Measurements from ENCODE around the gene PAX8.

DNA sequence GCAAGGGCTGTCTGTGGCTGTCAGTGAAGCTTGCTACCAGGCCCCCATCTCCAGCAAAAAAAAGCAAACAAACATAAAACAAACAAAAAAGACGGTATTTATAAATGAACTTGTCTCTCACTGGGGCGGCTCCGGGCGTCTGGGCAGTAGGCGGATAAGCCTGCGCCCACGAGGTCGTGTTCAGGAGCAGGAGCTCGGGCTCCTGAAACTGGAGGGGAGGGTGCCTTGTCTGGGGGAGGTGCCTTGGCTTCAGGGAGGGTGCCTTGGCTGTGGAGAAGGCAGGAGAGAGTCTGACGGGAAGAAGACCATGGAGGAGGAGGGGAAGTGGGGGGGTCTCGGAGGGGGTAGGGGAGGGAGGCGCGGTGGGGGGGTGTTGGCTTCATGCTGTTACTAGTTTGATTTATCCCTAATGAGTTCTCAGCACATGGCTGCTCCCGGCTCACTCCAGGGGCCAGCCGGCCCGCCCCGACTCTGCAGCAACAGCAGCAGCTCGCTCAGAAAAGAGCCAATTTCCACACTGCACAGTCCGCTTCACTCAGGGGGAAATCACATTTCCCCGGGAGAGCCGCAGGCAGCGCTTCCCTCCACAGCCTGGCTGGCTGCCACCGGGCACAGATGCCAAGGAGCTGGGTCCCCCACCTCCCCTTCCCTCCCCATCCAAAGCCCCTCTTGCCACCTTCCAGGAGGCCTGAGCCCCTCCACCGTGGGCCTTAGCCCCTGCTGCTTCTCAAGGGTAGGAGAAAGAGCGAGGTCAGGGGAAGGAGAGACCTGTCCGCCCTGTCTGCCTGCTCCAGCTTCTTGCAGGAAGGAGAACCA lies 66.3 kb downstream of the PAX8 start:
- TF ChIP-seq, protein P1, sequence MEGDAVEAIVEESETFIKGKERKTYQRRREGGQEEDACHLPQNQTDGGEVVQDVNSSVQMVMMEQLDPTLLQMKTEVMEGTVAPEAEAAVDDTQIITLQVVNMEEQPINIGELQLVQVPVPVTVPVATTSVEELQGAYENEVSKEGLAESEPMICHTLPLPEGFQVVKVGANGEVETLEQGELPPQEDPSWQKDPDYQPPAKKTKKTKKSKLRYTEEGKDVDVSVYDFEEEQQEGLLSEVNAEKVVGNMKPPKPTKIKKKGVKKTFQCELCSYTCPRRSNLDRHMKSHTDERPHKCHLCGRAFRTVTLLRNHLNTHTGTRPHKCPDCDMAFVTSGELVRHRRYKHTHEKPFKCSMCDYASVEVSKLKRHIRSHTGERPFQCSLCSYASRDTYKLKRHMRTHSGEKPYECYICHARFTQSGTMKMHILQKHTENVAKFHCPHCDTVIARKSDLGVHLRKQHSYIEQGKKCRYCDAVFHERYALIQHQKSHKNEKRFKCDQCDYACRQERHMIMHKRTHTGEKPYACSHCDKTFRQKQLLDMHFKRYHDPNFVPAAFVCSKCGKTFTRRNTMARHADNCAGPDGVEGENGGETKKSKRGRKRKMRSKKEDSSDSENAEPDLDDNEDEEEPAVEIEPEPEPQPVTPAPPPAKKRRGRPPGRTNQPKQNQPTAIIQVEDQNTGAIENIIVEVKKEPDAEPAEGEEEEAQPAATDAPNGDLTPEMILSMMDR (IDR thresholded peaks at IDR 0.05) = no peak
- TF ChIP-seq POLR2A (IDR thresholded peaks at IDR 0.05) = no peak

All from heart left ventricle (tissue), 13 donors.